C4-2B (cell line): Measurements from ENCODE around the gene NOC2L.

Source experiments
- ZFX ChIP-seq: fragments of 450-650 bp; IDR thresholded peaks from 2 replicates; pipeline ENCODE4 v1.6.1; 2017
- TF ChIP-seq, protein P1 (sequence below): fragments of 450-650 bp; conservative IDR thresholded peaks from 2 replicates; pipeline ENCODE4 v1.5.1; 2017; ENCODE audit warnings: mild to moderate bottlenecking

DNA sequence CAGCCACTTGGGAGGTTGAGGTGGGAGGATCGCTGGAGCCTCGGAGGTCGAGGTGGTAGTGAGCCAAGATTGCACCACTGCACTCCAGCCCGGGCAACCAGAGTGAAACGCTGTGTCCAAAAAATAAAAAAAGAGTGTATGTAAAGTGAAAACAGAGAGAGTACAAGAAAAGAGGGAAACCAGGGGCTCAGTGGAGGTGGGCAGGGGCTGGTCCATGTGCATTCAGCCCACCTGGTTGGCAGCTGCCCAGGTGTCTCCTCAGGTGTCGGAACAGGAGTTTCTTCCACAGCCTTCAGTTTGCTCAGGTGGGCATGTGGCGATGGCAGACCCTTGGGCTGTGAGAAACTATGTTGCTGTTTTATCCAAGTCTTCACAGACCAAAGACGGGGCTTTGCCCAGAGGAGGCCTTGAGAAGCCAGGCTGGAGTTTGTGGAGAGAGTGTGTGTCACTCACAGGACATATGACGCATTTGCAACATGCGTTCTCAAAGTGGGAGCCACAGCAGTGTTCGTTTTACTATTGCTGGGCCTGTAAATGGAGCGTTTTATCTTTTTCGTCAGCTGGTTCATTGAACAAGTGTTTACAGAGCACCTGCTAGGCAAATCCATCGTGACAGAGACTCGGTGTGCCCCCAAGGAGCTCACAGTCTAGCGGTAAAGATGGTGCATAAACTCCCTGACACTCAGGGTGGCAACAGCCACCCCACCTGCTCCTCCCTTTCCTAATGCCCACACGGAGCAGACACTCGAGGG, 57.8 kb downstream of the NOC2L start:
- TF ChIP-seq, protein P1, sequence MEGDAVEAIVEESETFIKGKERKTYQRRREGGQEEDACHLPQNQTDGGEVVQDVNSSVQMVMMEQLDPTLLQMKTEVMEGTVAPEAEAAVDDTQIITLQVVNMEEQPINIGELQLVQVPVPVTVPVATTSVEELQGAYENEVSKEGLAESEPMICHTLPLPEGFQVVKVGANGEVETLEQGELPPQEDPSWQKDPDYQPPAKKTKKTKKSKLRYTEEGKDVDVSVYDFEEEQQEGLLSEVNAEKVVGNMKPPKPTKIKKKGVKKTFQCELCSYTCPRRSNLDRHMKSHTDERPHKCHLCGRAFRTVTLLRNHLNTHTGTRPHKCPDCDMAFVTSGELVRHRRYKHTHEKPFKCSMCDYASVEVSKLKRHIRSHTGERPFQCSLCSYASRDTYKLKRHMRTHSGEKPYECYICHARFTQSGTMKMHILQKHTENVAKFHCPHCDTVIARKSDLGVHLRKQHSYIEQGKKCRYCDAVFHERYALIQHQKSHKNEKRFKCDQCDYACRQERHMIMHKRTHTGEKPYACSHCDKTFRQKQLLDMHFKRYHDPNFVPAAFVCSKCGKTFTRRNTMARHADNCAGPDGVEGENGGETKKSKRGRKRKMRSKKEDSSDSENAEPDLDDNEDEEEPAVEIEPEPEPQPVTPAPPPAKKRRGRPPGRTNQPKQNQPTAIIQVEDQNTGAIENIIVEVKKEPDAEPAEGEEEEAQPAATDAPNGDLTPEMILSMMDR: no peak
- no peak for TF ChIP-seq ZFX
